Measurements from ENCODE around the gene FAM174B. TPM values are rescaled to one million over a fixed set of nuclear protein-coding genes. Genes with fewer than 3 reads are reported as not detected.

FAM174B gene
- total RNA-seq, 1 donor = 1.5 TPM

DNA sequence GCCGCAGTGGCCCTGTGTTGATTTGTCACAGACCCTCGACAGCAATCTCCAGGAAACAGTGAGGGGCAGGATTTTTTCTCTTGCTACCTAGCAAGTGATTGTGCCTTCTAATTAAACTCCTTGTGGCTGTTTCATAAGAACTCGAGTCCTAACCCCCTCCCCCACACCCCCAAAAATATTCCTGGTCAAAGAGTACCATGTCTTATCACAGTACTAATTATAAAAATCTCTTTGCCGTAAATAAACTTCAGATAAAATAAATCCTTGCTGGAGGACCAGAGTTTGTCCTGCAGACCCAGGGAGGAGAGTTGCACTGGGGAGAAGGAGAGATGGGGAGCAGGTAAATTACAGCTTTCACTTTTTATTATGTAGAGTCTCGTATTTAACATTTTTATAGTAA lies 64.3 kb downstream of the FAM174B start:
- H3K9me3 ChIP-seq (ENCODE audit: low read depth, low read length) = no peaks in the 10 kb centered on the region
- peaks cover 6% of the 10 kb centered on the region for H3K27me3 ChIP-seq (ENCODE audit: insufficient read depth, low read length)
- no peak overlapping the region for H3K4me3 ChIP-seq (ENCODE audit: low read length)
- H3K4me1 ChIP-seq (ENCODE audit: insufficient read depth, low read length) = no peaks in the 10 kb centered on the region

DNA sequence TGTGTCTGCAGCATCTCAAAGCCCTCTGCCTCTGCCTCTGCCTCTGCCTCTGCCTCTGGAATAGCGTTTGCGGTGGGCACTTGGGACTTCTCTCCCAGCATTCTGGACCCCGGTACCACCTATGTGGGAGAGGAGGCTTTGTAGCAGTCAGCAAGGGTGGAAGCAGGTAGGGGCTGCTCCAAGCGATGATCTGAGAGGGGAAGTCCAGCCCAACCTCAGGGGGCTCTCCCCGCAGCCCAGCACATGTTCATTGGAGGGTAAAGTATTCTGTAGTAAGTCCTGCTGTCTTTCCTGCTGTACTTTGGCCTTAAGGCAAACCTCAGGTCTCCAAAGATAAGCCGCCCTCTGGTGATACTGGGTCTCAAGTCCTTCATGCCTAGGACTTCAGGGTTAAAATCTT lies 68.6 kb downstream of the FAM174B start:
- no peaks in the 10 kb centered on the region for H3K4me1 ChIP-seq (ENCODE audit: insufficient read depth, low read length)
- H3K9me3 ChIP-seq (ENCODE audit: low read depth, low read length) = no peaks in the 10 kb centered on the region
- no peak overlapping the region for H3K4me3 ChIP-seq (ENCODE audit: low read length)
- no peaks in the 10 kb centered on the region for H3K27me3 ChIP-seq (ENCODE audit: insufficient read depth, low read length)

DNA sequence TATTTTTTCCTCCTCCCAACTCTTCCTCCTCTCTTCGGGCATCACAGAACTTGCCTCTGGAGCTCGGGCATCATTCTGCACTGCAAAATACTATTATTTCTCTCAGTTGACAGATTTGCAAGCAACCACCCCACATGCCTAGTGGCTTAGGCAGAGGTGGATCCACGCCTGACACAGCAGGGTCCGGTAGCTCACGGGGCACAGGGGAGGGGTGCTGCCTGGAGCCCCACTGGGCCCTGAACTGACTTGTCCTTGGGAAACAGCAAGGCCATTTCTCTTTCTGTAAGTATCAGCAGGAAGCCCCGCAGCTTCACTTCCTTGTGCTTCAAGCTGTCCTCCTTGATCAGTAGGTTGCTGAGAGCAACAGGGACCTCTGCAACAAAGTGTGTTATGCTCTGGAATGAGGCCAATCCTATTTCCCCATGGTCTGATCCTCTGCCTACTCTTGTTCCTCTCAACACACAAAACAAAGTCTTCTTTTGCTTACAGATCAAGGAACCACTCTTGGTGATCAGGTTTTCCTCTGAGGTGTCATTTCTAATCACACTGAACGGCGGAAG lies 69.1 kb downstream of the FAM174B start:
- H3K9me3 ChIP-seq (ENCODE audit: low read depth, low read length) = no peaks in the 10 kb centered on the region
- no peaks in the 10 kb centered on the region for H3K4me1 ChIP-seq (ENCODE audit: insufficient read depth, low read length)
- H3K27me3 ChIP-seq (ENCODE audit: insufficient read depth, low read length) = no peaks in the 10 kb centered on the region
- H3K4me3 ChIP-seq (ENCODE audit: low read length) = no peak overlapping the region

DNA sequence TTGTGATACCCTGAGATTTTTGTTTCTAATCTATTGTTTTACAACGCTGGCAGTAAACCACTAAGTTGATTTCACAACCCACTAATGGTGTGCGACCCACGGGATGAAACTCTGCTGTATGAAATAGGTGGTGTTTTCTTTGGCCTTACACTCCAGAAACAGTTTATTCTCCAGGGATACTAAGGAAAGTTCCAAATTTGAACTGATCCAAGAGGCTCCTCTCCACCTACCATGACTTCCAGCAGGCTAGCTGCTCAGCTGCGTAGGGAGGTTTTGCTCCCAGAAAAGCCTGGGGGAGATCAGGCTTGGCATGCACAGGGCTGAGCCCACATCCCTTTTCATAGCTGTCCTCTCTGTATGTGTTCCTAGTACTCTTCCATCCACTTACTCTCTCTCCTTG lies 71.5 kb downstream of the FAM174B start:
- H3K27me3 ChIP-seq (ENCODE audit: insufficient read depth, low read length) = no peaks in the 10 kb centered on the region
- H3K4me3 ChIP-seq (ENCODE audit: low read length) = no peak overlapping the region
- no peaks in the 10 kb centered on the region for H3K9me3 ChIP-seq (ENCODE audit: low read depth, low read length)
- no peaks in the 10 kb centered on the region for H3K4me1 ChIP-seq (ENCODE audit: insufficient read depth, low read length)

DNA sequence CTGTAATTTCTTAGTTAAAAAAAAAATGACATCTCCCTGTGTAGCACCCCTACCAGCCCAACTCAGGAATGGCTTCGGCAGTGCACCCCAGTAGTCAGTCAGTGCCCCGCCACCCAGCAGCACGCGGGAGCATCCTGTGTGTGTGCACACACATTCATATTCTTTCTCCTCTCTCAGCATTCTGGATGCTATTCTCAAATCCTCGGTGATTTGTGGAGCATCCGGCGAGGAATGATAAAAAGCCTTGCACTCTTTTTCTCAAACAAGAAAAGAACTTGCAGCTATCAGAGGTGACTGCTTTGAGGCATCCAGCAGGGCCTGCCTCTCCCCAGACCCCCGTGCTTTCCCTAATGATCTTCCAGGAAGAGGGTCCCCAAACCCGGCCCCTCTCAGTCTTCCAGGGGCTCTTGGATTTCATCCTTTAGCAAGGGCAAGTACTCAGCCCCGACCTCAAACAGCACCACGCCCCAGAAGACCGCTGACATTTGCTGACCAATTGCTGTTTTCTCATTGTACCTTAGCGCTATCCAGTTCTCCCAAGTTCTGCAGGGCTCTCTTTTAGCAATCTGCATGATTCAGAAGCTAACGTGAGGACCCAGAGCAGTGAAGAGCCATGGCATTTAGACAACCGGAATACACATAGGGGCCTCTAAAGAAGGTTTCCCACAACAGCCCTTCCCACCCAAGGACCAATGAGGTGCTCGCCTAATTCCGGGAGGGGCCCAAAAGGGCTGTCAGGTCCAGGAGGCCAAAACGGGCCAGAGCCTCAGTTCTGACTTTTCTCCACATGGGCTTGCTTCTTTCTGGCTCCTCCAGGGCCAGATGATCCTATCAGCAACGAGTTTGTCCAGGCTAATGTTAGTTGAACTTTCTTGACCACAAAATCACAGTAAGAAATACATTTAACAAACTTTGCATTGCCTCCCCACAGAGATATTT lies 72.2 kb downstream of the FAM174B start:
- H3K4me1 ChIP-seq (ENCODE audit: insufficient read depth, low read length) = no peaks in the 10 kb centered on the region
- no peaks in the 10 kb centered on the region for H3K9me3 ChIP-seq (ENCODE audit: low read depth, low read length)
- no peaks in the 10 kb centered on the region for H3K27me3 ChIP-seq (ENCODE audit: insufficient read depth, low read length)
- no peak overlapping the region for H3K4me3 ChIP-seq (ENCODE audit: low read length)

DNA sequence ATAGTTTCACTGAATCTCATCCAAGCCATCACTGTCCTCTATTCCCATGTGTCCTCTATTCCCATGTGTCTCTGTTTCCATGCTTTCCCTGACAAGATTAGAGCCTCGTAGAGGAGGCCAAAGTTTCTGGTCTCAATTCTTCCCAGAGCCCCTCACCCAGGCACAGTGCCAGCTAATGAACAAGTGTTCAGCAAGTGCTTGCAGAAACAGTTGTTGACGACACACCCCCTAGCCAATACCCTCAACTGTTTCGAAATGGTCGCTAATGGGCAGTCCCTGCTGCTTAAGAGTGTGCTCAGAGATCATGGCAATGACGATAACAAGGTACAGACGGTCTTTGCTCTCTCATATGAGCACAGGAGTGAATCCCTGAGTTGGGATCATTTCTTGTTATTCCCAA lies 73.4 kb downstream of the FAM174B start:
- H3K4me1 ChIP-seq (ENCODE audit: insufficient read depth, low read length) = no peaks in the 10 kb centered on the region

DNA sequence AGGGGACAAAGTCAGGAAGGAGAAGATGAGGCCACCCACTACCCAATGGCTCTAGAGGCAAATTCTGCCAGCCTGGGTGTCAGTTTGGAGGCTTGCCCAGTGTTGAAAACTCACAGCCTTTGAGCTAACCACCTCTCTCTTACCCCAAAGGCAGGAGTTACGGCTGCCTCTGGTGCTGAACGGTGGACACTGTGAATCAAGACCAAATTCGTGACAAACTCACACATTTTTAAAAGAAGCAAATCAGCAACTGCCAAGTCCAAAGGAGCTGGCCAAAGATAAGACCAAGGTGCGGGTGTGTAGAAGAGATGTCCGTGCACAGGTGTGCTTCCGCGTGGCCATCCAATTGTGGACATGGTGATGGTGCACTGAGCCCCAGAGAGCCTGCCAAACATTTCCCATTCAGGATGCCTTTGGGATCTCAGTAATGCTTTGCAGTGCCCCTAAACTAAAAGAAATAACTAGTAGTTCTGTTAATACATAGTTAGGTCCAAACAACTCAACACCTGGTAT lies 74.6 kb downstream of the FAM174B start:
- Histone ChIP-seq H3K27me3 (ENCODE audit: insufficient read depth, low read length) (no peaks in the 10 kb centered on the region), H3K9me3 (ENCODE audit: low read depth, low read length) (no peaks in the 10 kb centered on the region), H3K4me1 (ENCODE audit: insufficient read depth, low read length) (no peaks in the 10 kb centered on the region), H3K4me3 (ENCODE audit: low read length) (no peak overlapping the region)

More for the DNA sequence above, 73.4 kb downstream of the FAM174B start:
- no peaks in the 10 kb centered on the region for H3K27me3 ChIP-seq (ENCODE audit: insufficient read depth, low read length)
- H3K9me3 ChIP-seq (ENCODE audit: low read depth, low read length) = no peaks in the 10 kb centered on the region
- no peak overlapping the region for H3K4me3 ChIP-seq (ENCODE audit: low read length)

DNA sequence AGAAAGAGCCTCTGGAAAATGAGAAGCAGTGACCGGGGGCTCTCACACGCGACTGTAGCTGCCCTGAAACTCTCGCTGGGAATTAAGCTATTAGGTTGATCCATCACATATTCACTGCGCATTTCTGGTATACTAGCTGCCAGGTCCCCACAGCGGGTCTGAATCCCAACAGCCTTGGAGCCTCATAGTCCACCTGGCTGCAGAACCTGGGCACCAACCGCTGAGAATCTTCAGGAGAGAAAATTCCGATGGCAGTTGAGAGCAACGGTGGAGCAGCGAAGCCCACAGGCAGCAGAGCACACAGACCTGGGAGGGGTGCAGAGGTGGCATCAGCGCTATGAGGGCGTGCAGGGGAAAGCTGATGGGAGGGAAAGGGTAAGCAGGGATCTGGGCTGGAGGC lies 75.1 kb downstream of the FAM174B start:
- H3K9me3 ChIP-seq (ENCODE audit: low read depth, low read length) = no peaks in the 10 kb centered on the region
- no peaks in the 10 kb centered on the region for H3K4me1 ChIP-seq (ENCODE audit: insufficient read depth, low read length)
- H3K4me3 ChIP-seq (ENCODE audit: low read length) = no peak overlapping the region
- H3K27me3 ChIP-seq (ENCODE audit: insufficient read depth, low read length) = no peaks in the 10 kb centered on the region

DNA sequence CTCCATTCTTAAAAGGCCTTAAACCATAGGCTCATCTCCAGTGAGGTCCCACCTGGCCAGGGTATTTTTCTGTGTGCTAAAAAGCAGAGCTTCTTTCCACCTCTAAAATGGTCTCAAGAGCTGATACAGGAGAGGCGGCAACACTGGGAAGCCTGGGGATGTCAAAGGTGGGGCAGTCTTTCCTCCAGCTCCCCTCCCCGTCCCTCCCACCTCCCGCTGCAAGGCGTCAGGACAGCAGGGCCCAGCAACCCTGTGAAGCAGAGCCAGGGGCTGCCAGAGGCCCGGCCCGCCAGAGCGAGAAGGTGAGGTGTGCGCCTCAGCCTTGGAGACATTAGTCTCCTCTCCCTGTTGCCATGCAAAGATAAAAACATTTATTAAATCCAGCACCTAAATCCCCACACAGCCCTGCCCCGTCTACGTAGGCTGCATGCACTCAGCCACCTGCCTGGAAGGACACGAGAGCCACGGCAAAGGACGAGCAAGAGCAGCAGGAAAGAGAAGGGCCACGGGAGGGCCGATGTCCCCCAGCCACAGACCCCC lies 75.6 kb downstream of the FAM174B start:
- Histone ChIP-seq H3K9me3 (ENCODE audit: low read depth, low read length) (no peaks in the 10 kb centered on the region), H3K4me1 (ENCODE audit: insufficient read depth, low read length) (no peaks in the 10 kb centered on the region), H3K4me3 (ENCODE audit: low read length) (no peak overlapping the region), H3K27me3 (ENCODE audit: insufficient read depth, low read length) (no peaks in the 10 kb centered on the region)

DNA sequence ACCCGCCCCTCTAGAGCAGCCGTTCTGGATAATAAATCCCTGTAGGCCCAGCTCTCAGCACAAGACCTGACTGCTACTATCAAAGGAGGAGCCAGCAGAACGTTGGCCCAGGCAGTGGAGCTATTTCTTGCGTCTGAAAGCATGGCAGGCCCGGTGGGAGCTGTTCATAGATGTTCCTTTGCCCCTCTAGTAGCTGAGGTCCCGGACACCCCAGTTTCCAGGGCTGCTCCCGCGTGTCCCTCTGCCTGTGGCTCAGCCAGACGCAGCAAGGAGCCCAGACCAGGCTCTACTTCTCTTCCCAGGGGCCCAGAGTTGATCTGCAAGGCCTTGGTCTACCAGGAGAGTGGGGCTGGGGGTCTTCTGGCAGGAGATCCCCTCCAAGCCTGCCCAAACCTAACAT lies 76.1 kb downstream of the FAM174B start:
- H3K9me3 ChIP-seq (ENCODE audit: low read depth, low read length) = no peaks in the 10 kb centered on the region
- no peaks in the 10 kb centered on the region for H3K27me3 ChIP-seq (ENCODE audit: insufficient read depth, low read length)
- no peaks in the 10 kb centered on the region for H3K4me1 ChIP-seq (ENCODE audit: insufficient read depth, low read length)
- H3K4me3 ChIP-seq (ENCODE audit: low read length) = no peak overlapping the region

DNA sequence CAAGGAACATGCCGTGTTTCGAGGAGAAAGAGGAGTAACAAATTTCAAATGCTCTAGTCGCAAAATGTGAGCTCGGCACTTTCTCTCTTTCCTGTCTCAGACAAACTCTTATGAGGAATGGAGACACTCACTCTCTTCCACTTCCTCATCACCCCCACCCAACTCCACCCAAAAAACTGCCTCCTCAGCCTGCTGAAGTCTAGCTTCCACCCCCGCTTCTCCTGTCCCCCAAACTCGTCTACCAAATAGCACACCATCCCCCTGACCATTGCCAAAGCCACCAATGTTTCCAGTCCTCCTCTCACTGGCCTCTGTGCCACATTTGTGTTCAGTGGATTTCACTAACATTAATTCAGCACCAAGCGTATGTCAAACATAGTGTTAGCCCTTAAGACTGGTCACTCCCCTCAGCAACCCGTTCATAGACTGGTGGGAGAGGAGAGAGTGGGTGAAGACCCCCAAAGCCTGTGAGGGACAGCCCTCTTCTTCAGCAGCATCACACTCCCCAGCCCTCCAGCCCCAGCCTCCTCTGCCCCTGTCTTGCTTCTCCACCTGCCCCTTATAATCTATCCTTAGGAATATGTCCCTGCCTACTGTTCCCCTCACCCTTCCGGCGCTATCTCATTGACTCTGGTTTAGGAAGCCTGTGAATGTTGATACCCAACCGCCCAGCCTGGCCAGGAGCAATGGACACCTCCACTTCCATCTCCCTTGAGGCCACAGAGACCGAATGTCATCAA lies 77.3 kb downstream of the FAM174B start:
- Histone ChIP-seq H3K4me1 (ENCODE audit: insufficient read depth, low read length) (no peaks in the 10 kb centered on the region), H3K4me3 (ENCODE audit: low read length) (no peak overlapping the region), H3K9me3 (ENCODE audit: low read depth, low read length) (no peaks in the 10 kb centered on the region), H3K27me3 (ENCODE audit: insufficient read depth, low read length) (no peaks in the 10 kb centered on the region)

DNA sequence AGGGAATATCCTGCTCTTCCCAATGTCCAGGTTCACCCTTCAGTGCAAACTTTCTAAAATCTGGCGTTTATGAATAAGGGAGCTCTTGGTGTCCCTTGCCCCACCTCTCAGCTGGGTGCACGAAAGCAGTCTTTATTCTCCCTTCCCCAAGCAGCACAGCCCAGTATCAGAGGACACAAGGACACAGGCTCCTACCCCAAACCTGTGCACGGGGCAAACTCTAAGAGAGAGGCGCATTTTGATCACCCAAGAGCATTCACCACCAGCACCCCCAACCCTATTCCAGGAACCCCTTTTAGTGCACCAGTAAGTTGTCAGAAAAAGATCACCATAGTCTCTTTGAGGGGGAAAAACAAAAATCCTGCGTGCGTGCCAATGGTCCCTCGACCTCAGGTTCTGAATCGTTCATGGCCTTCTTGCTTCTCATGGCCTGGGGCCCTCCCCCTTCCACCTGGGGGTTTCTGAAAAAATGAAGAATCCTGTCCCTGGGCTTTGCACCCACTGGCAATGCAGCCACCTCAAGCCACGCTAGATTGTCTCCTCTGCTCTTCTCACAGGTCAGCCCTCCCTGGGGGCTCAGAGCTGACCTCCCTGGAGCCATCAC lies 78.9 kb downstream of the FAM174B start:
- H3K4me1 ChIP-seq (ENCODE audit: insufficient read depth, low read length) = no peaks in the 10 kb centered on the region
- no peak overlapping the region for H3K4me3 ChIP-seq (ENCODE audit: low read length)
- no peaks in the 10 kb centered on the region for H3K27me3 ChIP-seq (ENCODE audit: insufficient read depth, low read length)
- no peaks in the 10 kb centered on the region for H3K9me3 ChIP-seq (ENCODE audit: low read depth, low read length)

DNA sequence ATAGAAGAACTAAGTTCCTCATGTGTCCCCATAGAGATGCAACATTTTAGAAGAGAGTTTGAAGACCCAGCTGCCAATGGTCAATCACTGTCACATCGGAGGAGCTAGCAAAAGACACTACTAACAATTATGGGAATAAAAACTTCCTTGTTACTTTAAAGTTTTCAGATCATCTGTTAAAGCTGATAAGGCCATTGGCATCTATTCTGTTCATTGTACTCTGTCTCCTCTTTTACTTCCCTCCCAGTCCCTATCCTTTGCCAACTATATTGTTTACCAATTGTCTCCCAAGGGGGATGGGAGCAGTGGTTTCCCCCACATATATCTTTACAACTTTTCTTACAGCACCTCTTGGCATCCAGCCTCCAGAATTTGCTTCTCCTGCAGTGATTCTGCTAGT lies 81.0 kb downstream of the FAM174B start:
- Histone ChIP-seq H3K4me1 (ENCODE audit: insufficient read depth, low read length) (no peaks in the 10 kb centered on the region), H3K9me3 (ENCODE audit: low read depth, low read length) (no peaks in the 10 kb centered on the region), H3K4me3 (ENCODE audit: low read length) (no peak overlapping the region), H3K27me3 (ENCODE audit: insufficient read depth, low read length) (no peaks in the 10 kb centered on the region)

DNA sequence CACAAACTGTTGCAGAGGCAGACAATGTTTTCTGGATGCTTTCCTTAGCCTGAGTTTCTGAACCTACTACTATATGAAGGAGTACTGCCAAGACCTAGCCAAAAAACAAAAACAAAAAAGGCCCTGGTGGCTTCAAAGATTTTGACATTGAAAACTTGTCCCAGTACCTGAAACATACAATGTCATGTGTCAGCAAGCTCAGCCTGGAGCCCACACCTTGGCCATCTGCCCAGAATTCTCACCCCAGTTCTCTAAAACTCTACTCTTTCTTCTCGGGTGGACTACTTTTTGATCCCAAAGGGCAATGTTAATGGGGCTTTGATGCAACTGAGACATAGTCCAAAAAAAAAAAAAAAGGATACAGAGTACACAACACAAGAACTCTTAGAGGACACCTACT lies 81.4 kb downstream of the FAM174B start:
- Histone ChIP-seq H3K4me1 (ENCODE audit: insufficient read depth, low read length) (no peaks in the 10 kb centered on the region), H3K4me3 (ENCODE audit: low read length) (no peak overlapping the region), H3K9me3 (ENCODE audit: low read depth, low read length) (no peaks in the 10 kb centered on the region), H3K27me3 (ENCODE audit: insufficient read depth, low read length) (no peaks in the 10 kb centered on the region)

DNA sequence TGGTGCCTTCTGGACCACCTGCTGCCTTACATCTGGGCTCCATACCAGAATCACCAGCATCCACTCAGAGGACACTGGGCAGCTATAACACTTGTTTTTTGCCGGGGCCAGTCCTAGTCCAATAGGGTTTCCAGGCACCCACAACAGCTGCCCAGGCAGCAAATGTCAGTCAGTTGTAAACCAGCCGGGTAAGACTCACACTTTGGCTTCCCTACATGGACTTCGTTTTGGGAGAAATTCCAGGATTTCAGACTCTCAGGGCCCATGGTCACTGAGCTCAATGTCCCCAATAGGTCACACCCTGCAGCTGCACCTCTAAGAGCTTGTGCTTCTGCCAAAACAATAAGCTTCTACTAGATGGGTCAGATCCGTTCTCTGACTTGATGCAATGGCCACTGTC lies 83.8 kb downstream of the FAM174B start:
- Histone ChIP-seq H3K27me3 (ENCODE audit: insufficient read depth, low read length) (no peaks in the 10 kb centered on the region), H3K9me3 (ENCODE audit: low read depth, low read length) (no peaks in the 10 kb centered on the region), H3K4me1 (ENCODE audit: insufficient read depth, low read length) (no peaks in the 10 kb centered on the region), H3K4me3 (ENCODE audit: low read length) (no peak overlapping the region)

Data from mononuclear cell (primary cell).